Activated CD4-positive, alpha-beta T cell treated with anti-CD3 and anti-CD28 coated beads, Interleukin-2, Interleukin-4, amounts not matched to agents 100 ng/mL and 50 ng/mL, durations not matched to agents 16 hours and 8 hours (primary cell): ENCODE data around the gene PDE3A.

ENCODE experiments used
- DNase-seq: peaks from one replicate; pipeline ENCODE4 v3.0.0-alpha.2; 2020; ENCODE audit warnings: low spot score

PDE3A gene

DNA sequence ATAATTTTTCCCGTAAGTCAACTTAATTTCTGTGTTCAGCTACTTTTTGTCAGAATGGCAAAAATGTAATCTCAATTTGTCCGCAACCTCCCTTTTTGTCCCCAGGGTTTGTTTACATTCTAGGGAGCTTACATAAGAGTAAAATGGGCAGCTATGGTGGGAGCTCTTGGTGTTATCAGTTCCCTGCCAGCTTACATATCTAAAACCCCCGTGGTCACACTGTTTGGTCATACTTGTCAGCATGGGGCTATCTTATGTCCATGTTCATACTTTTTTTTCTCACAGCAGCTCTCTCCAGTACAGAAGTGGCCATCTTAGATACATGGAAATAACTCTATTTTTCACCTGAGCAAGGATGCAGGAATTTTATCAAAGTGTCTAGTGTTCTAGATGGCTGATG lies 343.5 kb downstream of the PDE3A start:
- no peak for DNase-seq

DNA sequence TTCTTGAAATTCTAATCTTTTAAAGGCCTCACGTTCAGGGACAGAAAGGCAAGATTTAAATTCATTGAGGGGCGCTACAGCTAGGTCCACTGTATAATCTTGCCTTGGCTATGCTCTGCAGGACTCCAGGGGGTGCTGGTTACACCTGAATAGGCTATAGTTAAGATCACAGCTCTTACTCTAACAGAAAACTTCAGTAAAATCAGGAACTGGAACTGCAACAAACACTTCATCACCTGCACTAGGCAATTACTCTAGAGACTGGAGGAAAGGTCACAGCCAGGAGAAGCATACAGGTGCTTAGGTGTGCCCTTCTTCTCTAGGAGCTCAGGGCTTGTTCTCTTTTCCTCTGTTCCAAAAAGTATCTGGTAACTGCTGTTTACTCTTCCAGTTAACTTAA lies 347.7 kb downstream of the PDE3A start:
- no peak for DNase-seq

DNA sequence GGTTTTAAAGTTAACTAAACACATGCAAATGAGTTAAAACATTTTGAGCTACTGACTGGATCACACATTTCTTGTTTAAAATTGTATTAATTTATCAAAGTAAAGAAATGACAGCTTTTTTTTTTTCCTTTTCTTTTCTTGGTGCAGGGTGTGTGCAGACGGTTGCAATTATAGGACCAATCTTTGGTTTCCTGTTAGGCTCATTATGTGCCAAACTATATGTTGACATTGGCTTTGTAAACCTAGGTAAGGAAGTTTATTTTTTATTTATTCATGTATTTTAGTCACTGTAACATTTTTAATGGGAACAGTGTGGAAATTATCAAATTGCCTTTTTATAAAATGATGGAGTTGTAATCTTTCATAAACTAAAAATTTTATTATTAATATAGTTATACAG lies 348.6 kb downstream of the PDE3A start:
- no peak for DNase-seq

DNA sequence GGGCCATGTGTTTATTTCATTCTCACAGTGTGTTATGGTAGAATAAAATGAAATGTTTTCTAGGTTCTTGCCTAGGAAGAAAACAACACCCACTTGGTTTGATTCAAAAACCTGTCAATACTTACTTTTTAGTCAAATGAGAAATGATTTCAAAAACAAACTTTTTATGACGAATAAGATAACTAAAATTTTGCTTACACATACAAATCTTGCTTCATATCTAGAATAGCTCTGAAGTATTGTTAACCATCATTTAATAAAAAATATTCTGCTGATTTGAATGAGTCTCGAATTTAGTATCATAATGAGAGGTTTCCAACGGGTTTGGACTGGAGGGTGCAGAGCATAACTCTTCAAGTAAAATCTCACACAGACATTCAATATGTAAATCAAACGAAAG lies 350.0 kb downstream of the PDE3A start:
- DNase-seq = no peak

DNA sequence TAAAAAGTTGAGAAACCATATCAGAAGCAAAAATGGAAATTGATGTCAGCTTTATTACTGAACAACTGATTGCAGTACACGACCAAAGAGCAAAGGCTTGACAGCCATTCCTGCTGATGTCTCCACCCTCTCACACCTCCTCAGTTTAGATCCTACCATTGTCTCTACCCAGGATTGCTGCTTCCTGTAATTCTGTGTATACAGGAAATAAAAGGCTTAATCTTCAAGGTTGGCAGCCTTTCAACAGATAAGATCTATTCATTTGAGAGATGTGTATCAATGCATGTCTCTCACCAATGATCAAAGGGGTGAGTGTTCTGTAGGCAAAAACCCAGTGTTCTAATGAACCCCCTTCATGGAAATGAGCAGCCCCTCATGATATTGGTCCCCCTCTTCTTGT lies 353.8 kb downstream of the PDE3A start:
- no peak for DNase-seq

DNA sequence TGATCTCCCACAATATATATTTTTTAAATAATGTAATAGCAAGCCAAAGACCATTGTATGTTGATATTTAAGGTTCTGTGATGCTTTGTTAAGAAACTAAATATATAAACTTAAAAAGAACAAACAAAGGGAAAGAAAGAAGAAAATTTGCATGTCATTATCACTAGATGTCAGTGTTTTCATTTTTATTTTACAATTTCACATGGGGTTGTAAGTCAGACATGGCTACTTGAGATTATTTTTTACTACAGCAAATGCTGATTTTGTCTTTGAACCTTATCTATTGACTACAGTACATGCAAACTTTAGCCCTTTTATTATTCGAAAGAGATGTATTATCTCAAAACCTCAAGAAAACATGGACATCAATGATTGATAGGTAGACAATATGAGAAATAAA lies 362.9 kb downstream of the PDE3A start:
- DNase-seq = no peak
